OCI-LY7 (cell line): Measurements from ENCODE around the gene SIGLEC6. TPM values are rescaled to one million over a fixed set of nuclear protein-coding genes. Genes with fewer than 3 reads are reported as not detected.

Source experiments
- BruUV-seq: library from RNA; stranded (reverse); fragments of 400-500 nt; replicated peaks from 2 replicates; lab custom pipeline; 2021; lab: Mats Ljungman, UMichigan
- CTCF ChIA-PET: fragments of 300-600 bp; sonication (Branson Sonifier 250); formaldehyde crosslinking; loops from one replicate; lab custom pipeline; 2022; ENCODE audit warnings: antibody characterized with exemption; ENCODE audit not compliant: unreplicated experiment; lab: Charles Lee
- POLR2A ChIA-PET: fragments of 300-600 bp; sonication (Branson Sonifier 250); formaldehyde crosslinking; loops from one replicate; lab custom pipeline; 2022; ENCODE audit warnings: antibody characterized with exemption; lab: Charles Lee
- DNase-seq: peaks from one replicate; pipeline ENCODE4 v3.0.0-alpha.2; 2015; ENCODE audit warnings: low spot score
- H2AFZ ChIP-seq: fragments of 200-600 bp; sonication (generic), shearing (Covaris generic); 2 replicates; pipeline ENCODE4 v1.6.1; 2014; ENCODE audit warnings: mild to moderate bottlenecking, antibody characterized with exemption, low read length, moderate library complexity
- H3K27ac ChIP-seq: fragments of 200-600 bp; sonication (generic); 2 replicates; pipeline ENCODE4 v1.5.1; 2014; ENCODE audit warnings: mixed run types, low read depth, mild to moderate bottlenecking, moderate library complexity, low read length, inconsistent platforms; ENCODE audit not compliant: poor library complexity, severe bottlenecking
- H3K36me3 ChIP-seq: fragments of 200-600 bp; sonication (generic); 2 replicates; pipeline ENCODE4 v1.6.1; 2014; ENCODE audit warnings: mild to moderate bottlenecking, antibody characterized with exemption, low read length, moderate library complexity, mixed read lengths; ENCODE audit not compliant: insufficient read depth
- H3K4me1 ChIP-seq: fragments of 200-600 bp; sonication (generic); 2 replicates; pipeline ENCODE4 v1.5.1; 2014; ENCODE audit warnings: mild to moderate bottlenecking, low read length; ENCODE audit not compliant: insufficient read depth, poor library complexity, severe bottlenecking
- H3K4me2 ChIP-seq: fragments of 200-600 bp; sonication (generic); 2 replicates; pipeline ENCODE4 v1.6.1; 2014; ENCODE audit warnings: mild to moderate bottlenecking, low read length
- H3K4me3 ChIP-seq: fragments of 200-600 bp; sonication (generic); 2 replicates; pipeline ENCODE4 v1.5.1; 2014; ENCODE audit warnings: mild to moderate bottlenecking, low read depth, low read length; ENCODE audit not compliant: poor library complexity, severe bottlenecking
- H3K79me2 ChIP-seq: fragments of 200-600 bp; sonication (generic); 2 replicates; pipeline ENCODE4 v1.6.1; 2016; ENCODE audit warnings: low read depth, mild to moderate bottlenecking, low read length, moderate library complexity, mixed read lengths; ENCODE audit not compliant: insufficient read depth
- H3K9me2 ChIP-seq: fragments of 200-600 bp; sonication (generic); 2 replicates; pipeline ENCODE4 v1.6.1; 2016; ENCODE audit warnings: mild to moderate bottlenecking, low read length, mixed read lengths; ENCODE audit not compliant: insufficient read depth
- H3K9me3 ChIP-seq: fragments of 200-600 bp; sonication (generic); 2 replicates; pipeline ENCODE4 v1.6.1; 2014; ENCODE audit warnings: mild to moderate bottlenecking, mixed run types, low read length, mixed read lengths
- H4K20me1 ChIP-seq: fragments of 200-600 bp; sonication (generic); 2 replicates; pipeline ENCODE4 v1.6.1; 2014; ENCODE audit warnings: mild to moderate bottlenecking, antibody characterized with exemption, low read length, moderate library complexity, mixed read lengths; ENCODE audit not compliant: insufficient read depth
- CTCF ChIP-seq: fragments of 200-600 bp; sonication (generic); conservative IDR thresholded peaks from 2 replicates; pipeline ENCODE4 v1.5.1; 2014; ENCODE audit warnings: mild to moderate bottlenecking, antibody characterized with exemption, low read length, moderate library complexity, mixed read lengths
- EZH2phosphoT487 ChIP-seq: fragments of 200-600 bp; sonication (generic); IDR thresholded peaks from 2 replicates; pipeline ENCODE4 v1.6.1; 2018; ENCODE audit warnings: low read depth, borderline replicate concordance, mild to moderate bottlenecking, mixed run types, antibody characterized with exemption, low read length, moderate library complexity, mixed read lengths
- intact Hi-C: fragments of 100-400 bp; cut with micrococcal nuclease; formaldehyde crosslinking; loops from one replicate; pipeline ENCODE4 v1.10.0; 2022; ENCODE audit not compliant: unreplicated experiment
- total RNA-seq, 2 experiments: library from RNA; depleted of rRNA in 1 of 2; stranded (reverse); fragments of >200 nt in 1 of 2; shearing (Covaris generic) in 1 of 2; gene quantifications; 2 replicates each; pipeline ENCODE4 v1.2.3, GENCODE V29; 2014 to 2022

SIGLEC6 gene
- total RNA-seq, 2 experiments from 2014 or later: not detected

DNA sequence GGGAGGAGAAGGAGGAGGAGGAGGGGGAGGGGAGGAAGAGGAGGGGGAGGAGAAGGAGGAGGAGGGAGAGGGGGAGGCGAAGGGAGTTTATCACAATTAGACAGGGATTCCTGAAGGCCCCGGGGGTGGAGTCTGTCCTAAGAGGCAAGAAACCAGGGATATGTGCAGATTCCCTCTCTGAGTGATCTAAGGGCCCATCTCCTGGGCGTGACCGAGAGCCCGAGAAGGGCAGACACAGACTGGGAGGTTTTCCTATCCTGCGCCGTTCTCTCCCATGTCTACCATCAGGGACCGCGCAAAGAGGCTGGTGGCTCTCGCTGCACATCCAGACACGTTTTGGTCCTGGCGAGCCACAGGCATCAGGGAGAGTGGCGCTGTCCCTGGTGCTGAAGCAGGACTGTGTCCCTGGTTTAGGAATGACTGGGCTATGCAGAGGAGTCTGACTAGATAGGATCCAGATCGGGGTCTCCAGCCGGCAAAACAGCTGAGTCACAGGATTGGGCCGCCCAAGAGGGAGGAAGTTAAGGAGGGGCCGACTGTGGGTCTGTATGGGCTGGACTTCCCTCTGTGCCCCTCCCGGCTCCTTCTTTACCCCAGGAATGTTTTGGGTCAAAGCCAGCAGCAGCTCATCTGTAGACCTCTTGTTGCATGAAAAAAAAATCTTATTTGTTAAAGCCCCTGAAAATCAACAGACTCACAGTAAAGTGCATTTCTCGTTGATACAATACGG lies 21.7 kb upstream of the SIGLEC6 start:
- H3K27ac ChIP-seq: no peak overlapping the region
- H3K4me3 ChIP-seq: no peak overlapping the region
- no peaks in the 10 kb centered on the region for H3K79me2 ChIP-seq
- POLR2A ChIA-PET: no interaction called here
- no peaks in the 10 kb centered on the region for H3K9me2 ChIP-seq
- intact Hi-C loops: no loop called here
- H4K20me1 ChIP-seq: no peaks in the 10 kb centered on the region
- H3K4me2 ChIP-seq: no peak overlapping the region
- CTCF ChIA-PET: interaction anchor here (1.0 kb wide), 1 partner anchor 37 kb away, joined by 3 read pairs; no protein-coding TSS in a partner anchor
- peak; percentile 46 for DNase-seq
- no peaks in the 10 kb centered on the region for H3K36me3 ChIP-seq
- H3K4me1 ChIP-seq: peaks cover 6% of the 10 kb centered on the region
- H2AFZ ChIP-seq: no peak overlapping the region
- TF ChIP-seq EZH2phosphoT487: no peak
- TF ChIP-seq CTCF: no peak
- H3K9me3 ChIP-seq: no peaks in the 10 kb centered on the region
- no TSS peak for BruUV-seq

GRCh38 chr19:51552608-51552995 lies 21.1 kb upstream of the SIGLEC6 start:
- Histone ChIP-seq H3K36me3 (no peaks in the 10 kb centered on the region), H3K9me2 (no peaks in the 10 kb centered on the region), H3K9me3 (no peaks in the 10 kb centered on the region), H3K27ac (no peak overlapping the region), H3K4me2 (no peak overlapping the region), H3K79me2 (no peaks in the 10 kb centered on the region), H2AFZ (no peak overlapping the region), H3K4me3 (no peak overlapping the region), H3K4me1 (peaks cover 6% of the 10 kb centered on the region), H4K20me1 (no peaks in the 10 kb centered on the region)
- no TSS peak for BruUV-seq
- CTCF ChIA-PET: no interaction called here
- TF ChIP-seq EZH2phosphoT487 (no peak), CTCF (no peak)
- DNase-seq: no peak
- intact Hi-C loops: no loop called here
- POLR2A ChIA-PET: no interaction called here
